Stomach (tissue), 4 donors: ENCODE data around the gene ZNF778.

Source experiments
- CTCF ChIP-seq, 7 experiments: fragments of 450-650 bp in 4 of 7; fragments of 200-600 bp in 3 of 7; sonication (generic) in 3 of 7; IDR thresholded peaks; one replicate each; pipeline ENCODE4 v1.5.1; 2016 to 2019; ENCODE audit warnings: antibody characterized with exemption in 7 of 7, control low read depth in 2 of 7, mild to moderate bottlenecking in 1 of 7
- EP300 ChIP-seq: sonication (generic); formaldehyde crosslinking; IDR thresholded peaks from one replicate; pipeline ENCODE4 v1.6.1; 2017; ENCODE audit warnings: antibody characterized with exemption
- POLR2A ChIP-seq, 4 donors: fragments of 450-650 bp; IDR thresholded peaks; one replicate each; pipeline ENCODE4 v1.6.1; 2016; ENCODE audit warnings: antibody characterized with exemption in 4 of 4, control low read depth in 2 of 4, mild to moderate bottlenecking in 1 of 4, moderate library complexity in 1 of 4

DNA sequence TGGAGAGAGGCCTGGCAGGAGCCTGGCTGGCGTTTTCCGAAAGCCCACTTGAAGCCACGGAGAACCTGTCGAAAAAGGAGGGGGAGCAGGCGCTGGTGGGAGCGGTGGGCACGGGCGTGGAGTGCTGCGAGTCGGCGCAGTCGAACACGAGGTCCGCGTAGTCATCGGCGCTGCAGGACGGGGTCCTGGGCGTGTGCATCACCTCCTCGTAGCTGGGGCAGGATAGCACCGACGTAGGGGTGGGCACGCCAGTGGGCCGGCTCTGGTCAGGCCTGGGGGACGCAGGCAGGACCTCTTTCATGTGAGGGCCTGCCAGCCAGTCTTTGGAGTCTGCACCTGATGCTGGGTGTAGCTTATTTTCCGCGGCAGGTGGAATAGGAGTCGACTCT, 63.7 kb downstream of the ZNF778 start:
- TF ChIP-seq CTCF (IDR thresholded peaks at IDR 0.05) (no peak), EP300 (no peak), POLR2A (IDR thresholded peaks at IDR 0.05) (no peak)
